HepG2 (cell line): Measurements from ENCODE around the gene LAPTM4A. TPM values are rescaled to one million over a fixed set of nuclear protein-coding genes. Genes with fewer than 3 reads are reported as not detected.

ENCODE experiments used
- ATAC-seq: fragments of 200-7000 bp; cut with Tn5 transposase; 3 replicates; pipeline ENCODE4 v1.9.1; 2020; ENCODE audit warnings: mild to moderate bottlenecking, moderate library complexity
- BruUV-seq: library from RNA; stranded (reverse); fragments of 400-500 nt; replicated peaks from 2 replicates; lab custom pipeline; 2021; lab: Mats Ljungman, UMichigan
- CTCF ChIA-PET: fragments of 300-600 bp; formaldehyde crosslinking; extraction: SDS; loops from one replicate; lab custom pipeline; 2021; ENCODE audit warnings: low total read pairs, inconsistent platforms, low intra/inter-chr PET ratio; lab: Yijun Ruan, JAX
- POLR2A ChIA-PET: fragments of 350-600 bp; sonication (Branson Sonifier 250); formaldehyde crosslinking; loops from one replicate; lab custom pipeline; 2020; ENCODE audit warnings: antibody characterized with exemption, inconsistent platforms; lab: Yijun Ruan, JAX
- DNase-seq: peaks from one replicate; pipeline ENCODE4 v3.0.0-alpha.2; 2015; ENCODE audit warnings: low spot score
- FAIRE-seq: peaks from 3 replicates; lab custom pipeline; 2011; peaks lifted over from hg19 to GRCh38; lab: Jason Lieb, UNC
- H2AFZ ChIP-seq: one replicate; pipeline ENCODE4 v1.6.1; 2011; ENCODE audit warnings: low read length, inconsistent platforms
- H3K27ac ChIP-seq: fragments of 300-600 bp; 3 replicates; pipeline ENCODE4 v1.8.0; 2011; ENCODE audit warnings: mixed run types, mild to moderate bottlenecking, mixed read lengths, low read length, inconsistent platforms; ENCODE audit not compliant: insufficient read depth; ENCODE audit errors: extremely low read length
- H3K27me3 ChIP-seq, 2 experiments: fragments of 200-600 bp in 1 of 2; 2 replicates in 1 of 2; 3 replicates in 1 of 2; pipeline versions ENCODE4 v1.6.0 to v1.8.0; 2011; ENCODE audit warnings: low read length in 2 of 2, mild to moderate bottlenecking in 2 of 2, moderate library complexity in 2 of 2, inconsistent platforms in 1 of 2; ENCODE audit not compliant: insufficient read depth in 2 of 2, control insufficient read depth in 1 of 2
- H3K36me3 ChIP-seq, 2 experiments: fragments of 200-600 bp in 1 of 2; replicated peaks in 1 of 2; 2 replicates in 1 of 2; 3 replicates in 1 of 2; pipeline versions ENCODE4 v1.5.1 to v1.8.0; 2011; ENCODE audit warnings: low read length in 2 of 2, inconsistent platforms in 1 of 2; ENCODE audit not compliant: insufficient read depth in 2 of 2, control insufficient read depth in 1 of 2
- H3K4me1 ChIP-seq: 2 replicates; pipeline ENCODE4 v1.5.1; 2012; ENCODE audit warnings: low read length, inconsistent platforms; ENCODE audit not compliant: insufficient read depth
- H3K4me2 ChIP-seq: 2 replicates; pipeline ENCODE4 v1.6.0; 2011; ENCODE audit warnings: low read depth, low read length, inconsistent platforms
- H3K4me3 ChIP-seq, 3 experiments: fragments of 200-600 bp in 1 of 3; sonication (generic), shearing (Covaris generic) in 1 of 3; replicated peaks in 1 of 3; 2 replicates each; pipeline ENCODE4 v1.5.1; 2011 to 2016; ENCODE audit warnings: low read length in 3 of 3, inconsistent platforms in 2 of 3, low read depth in 2 of 3, mild to moderate bottlenecking in 2 of 3, control low read depth in 1 of 3, mixed read lengths in 1 of 3; ENCODE audit not compliant: insufficient read depth in 1 of 3
- H3K79me2 ChIP-seq: one replicate; pipeline ENCODE4 v1.6.1; 2011; ENCODE audit warnings: low read length, inconsistent platforms; ENCODE audit not compliant: insufficient read depth
- H3K9ac ChIP-seq: 2 replicates; pipeline ENCODE4 v1.6.0; 2011; ENCODE audit warnings: mild to moderate bottlenecking, low read depth, low read length, inconsistent platforms; ENCODE audit not compliant: insufficient read depth
- H3K9me3 ChIP-seq: 2 replicates; pipeline ENCODE4 v1.5.1; 2012; ENCODE audit warnings: mild to moderate bottlenecking, low read length
- H4K20me1 ChIP-seq: 2 replicates; pipeline ENCODE4 v1.6.0; 2011; ENCODE audit warnings: inconsistent platforms, mild to moderate bottlenecking, low read length, moderate library complexity; ENCODE audit not compliant: insufficient read depth
- AGO2 ChIP-seq: fragments of 200-400 bp; formaldehyde crosslinking; optimal IDR thresholded peaks from 2 replicates; pipeline ENCODE3; 2017; ENCODE audit warnings: mild to moderate bottlenecking, low read depth, low read length, moderate library complexity
- AKNA ChIP-seq: sonication (generic); formaldehyde crosslinking; IDR thresholded peaks from 2 replicates; pipeline ENCODE4 v1.4.0; 2020; ENCODE audit warnings: missing genetic modification reagents, borderline replicate concordance
- CREB1 ChIP-seq, 2 experiments: fragments of 450-650 bp in 1 of 2; IDR thresholded peaks; 2 replicates each; pipeline ENCODE4 v1.6.1; 2016 to 2017; ENCODE audit warnings: control low read depth in 1 of 2, mild to moderate bottlenecking in 1 of 2, missing compliant biosample characterization in 1 of 2, missing genetic modification characterization in 1 of 2
- MXI1 ChIP-seq: IDR thresholded peaks from 3 replicates; pipeline ENCODE4 v1.6.1; 2012; ENCODE audit warnings: low read depth, low read length, inconsistent platforms, borderline replicate concordance
- NRL ChIP-seq: sonication (generic); formaldehyde crosslinking; IDR thresholded peaks from 2 replicates; pipeline ENCODE4 v1.5.0; 2020; ENCODE audit warnings: missing genetic modification reagents, mild to moderate bottlenecking, moderate library complexity, borderline replicate concordance
- REXO4 ChIP-seq: sonication (generic); formaldehyde crosslinking; IDR thresholded peaks from 2 replicates; pipeline ENCODE4 v1.8.0; 2022; ENCODE audit warnings: missing genetic modification reagents, mild to moderate bottlenecking, borderline replicate concordance
- SNRNP70 ChIP-seq: fragments of 200-400 bp; formaldehyde crosslinking; IDR thresholded peaks from 2 replicates; pipeline ENCODE4 v1.6.1; 2017; ENCODE audit warnings: mild to moderate bottlenecking, low read depth, low read length, moderate library complexity
- TBX3 ChIP-seq: fragments of 450-650 bp; IDR thresholded peaks from 2 replicates; pipeline ENCODE4 v1.6.1; 2017; ENCODE audit warnings: antibody characterized with exemption, mild to moderate bottlenecking, inconsistent platforms, borderline replicate concordance
- ZBTB3 ChIP-seq: sonication (generic); formaldehyde crosslinking; IDR thresholded peaks from 2 replicates; pipeline ENCODE4 v1.4.0; 2020; ENCODE audit warnings: low read depth, mild to moderate bottlenecking, moderate library complexity, missing genetic modification reagents, borderline replicate concordance
- ZNF205 ChIP-seq: IDR thresholded peaks from 2 replicates; pipeline ENCODE4 v1.6.1; 2018; ENCODE audit warnings: missing biosample characterization, missing genetic modification reagents
- ZNF549 ChIP-seq: sonication (generic); formaldehyde crosslinking; IDR thresholded peaks from 2 replicates; pipeline ENCODE4 v1.5.0; 2020; ENCODE audit warnings: missing genetic modification reagents
- ZNF75D ChIP-seq: sonication (generic); formaldehyde crosslinking; IDR thresholded peaks from 2 replicates; pipeline ENCODE4 v1.8.1; 2023; ENCODE audit warnings: missing genetic modification reagents, mild to moderate bottlenecking, borderline replicate concordance
- WGBS: methylation state at CpG from one replicate; pipeline ENCODE4 v1.1.6; 2017; ENCODE audit warnings: low lambda C conversion rate; 5-methylcytosine and 5-hydroxymethylcytosine counted together
- in situ Hi-C: cut with HindIII; loops from 2 replicates; pipeline ENCODE4 v1.10.0; 2017; ENCODE audit warnings: low pct_unique_long_range_greater_than_20kb; ENCODE audit not compliant: extremely low pct_ligation_motif_present
- intact Hi-C: fragments of 100-400 bp; cut with micrococcal nuclease; formaldehyde crosslinking; loops from one replicate; pipeline ENCODE4 v1.10.0; 2022; ENCODE audit not compliant: unreplicated experiment
- polyA plus RNA-seq, 8 experiments: library from polyadenylated mRNA; depleted of rRNA in 3 of 8; stranded (reverse) in 7 of 8; unstranded in 1 of 8; fragments of >200 nt; fragmentation: Illumina TruSeq in 4 of 8; extraction: Trizol in 4 of 8; gene quantifications; 2 replicates each; pipeline versions ENCODE4 v1.2.1 to v1.2.3, GENCODE V29; 2011 to 2016; ENCODE audit warnings: low read depth in 4 of 8, missing spikeins in 1 of 8, mixed read lengths in 1 of 8; ENCODE audit not compliant: insufficient read depth in 1 of 8
- total RNA-seq, 5 experiments: library from RNA; depleted of rRNA; stranded (reverse); fragments of >200 nt; fragmentation: Illumina TruSeq; extraction: Trizol; gene quantifications; 2 replicates each; pipeline ENCODE4 v1.2.3, GENCODE V29; 2016; ENCODE audit warnings: low read depth in 1 of 5

The LAPTM4A gene
- total and polyA plus RNA-seq, 2 of the 13 experiments (the other 11 are each of a cell fraction or from before 2014, with no cell fraction given): 116 to 558 TPM

DNA sequence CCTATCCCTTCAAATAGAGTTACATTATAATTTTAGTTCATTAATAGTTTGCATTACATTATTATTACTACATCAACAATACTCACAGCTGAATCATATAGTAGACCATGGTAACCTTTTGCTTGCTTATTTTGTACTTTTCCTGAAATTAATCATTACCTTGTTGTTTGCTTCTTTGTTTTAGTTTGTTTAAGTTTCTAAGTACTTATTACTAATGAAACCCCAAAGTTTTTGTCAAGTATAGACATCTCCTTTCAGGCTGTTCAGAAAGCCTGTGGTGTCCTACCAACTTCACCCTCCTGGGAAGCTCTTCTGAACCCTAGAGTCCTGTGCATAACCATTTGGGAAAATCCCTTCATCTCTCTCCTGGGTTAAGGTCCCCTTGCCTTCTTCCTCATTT lies 43.5 kb upstream of the LAPTM4A start:
- peak overlapping the region; percentile 2; the same call in 1 of the 2 replicates for H3K4me2 ChIP-seq
- FAIRE-seq: no peak
- H3K79me2 ChIP-seq: no peaks in the 10 kb centered on the region
- peaks cover 72% of the 10 kb centered on the region for H3K4me1 ChIP-seq
- POLR2A ChIA-PET: interaction anchor here (1.3 to 2.0 kb wide), 5 partner anchors 29 to 140 kb away, joined by 3 to 18 read pairs (median 9); partner anchors contain the start of genes LAPTM4A and MATN3
- no peaks in the 10 kb centered on the region for H3K9me3 ChIP-seq
- no peak for DNase-seq
- no peaks in the 10 kb centered on the region; a peak in 1 of 5 replicates for H3K27me3 ChIP-seq
- no peaks in the 10 kb centered on the region for H4K20me1 ChIP-seq
- H3K27ac ChIP-seq: no peak overlapping the region
- no peak overlapping the region for H3K4me3 ChIP-seq
- TF ChIP-seq CREB1 (IDR thresholded peaks at IDR 0.05) (no peak), CREB1 (CRISPR knock-in tag; IDR thresholded peaks at IDR 0.05) (no peak), ZNF205 (CRISPR knock-in tag) (no peak), SNRNP70 (no peak), TBX3 (no peak)
- no TSS peak for BruUV-seq
- ATAC-seq: no peak
- in situ Hi-C loops (loop anchor here (5.0 kb wide), 3 partner anchors 43 to 133 kb away; partner anchors contain the start of genes LAPTM4A and MATN3), intact Hi-C loops (no loop called here)
- no peak overlapping the region for H2AFZ ChIP-seq
- no peaks in the 10 kb centered on the region for H3K36me3 ChIP-seq
- H3K9ac ChIP-seq: no peak overlapping the region
- CTCF ChIA-PET: interaction anchor here (1.5 to 5.4 kb wide), 3 partner anchors 43 to 139 kb away, joined by 4 to 49 read pairs (median 46); partner anchors contain the start of gene LAPTM4A

- H3K36me3 ChIP-seq: no peaks in the 10 kb centered on the region
- ChIA-PET POLR2A (interaction anchor here (1.1 to 2.0 kb wide), 8 partner anchors 15 to 139 kb away, joined by 4 to 18 read pairs (median 8); partner anchors contain the start of genes LAPTM4A and MATN3), CTCF (interaction anchor here (1.1 to 5.4 kb wide), 4 partner anchors 22 to 138 kb away, joined by 3 to 49 read pairs (median 25); partner anchors contain the start of gene LAPTM4A)
- H3K27me3 ChIP-seq: no peaks in the 10 kb centered on the region; a peak in 1 of 5 replicates
- H3K4me2 ChIP-seq: peak overlapping the region; percentile 91
- H3K9ac ChIP-seq: peak overlapping the region; percentile 66
- peaks cover 75% of the 10 kb centered on the region for H3K4me1 ChIP-seq
- peak overlapping the region; percentile 4 to 62 (median 31) for H3K4me3 ChIP-seq
- no TSS peak for BruUV-seq
- peak overlapping the region; percentile 13 for H3K27ac ChIP-seq
- no peaks in the 10 kb centered on the region for H4K20me1 ChIP-seq
- ATAC-seq (peak; percentile 13; the same call in 2 of the 3 replicates), DNase-seq (no peak), FAIRE-seq (no peak)
- H3K9me3 ChIP-seq: no peaks in the 10 kb centered on the region
- intact Hi-C loops: no loop called here
- H3K79me2 ChIP-seq: no peaks in the 10 kb centered on the region
- in situ Hi-C loops: loop anchor here (5.0 kb wide), 3 partner anchors 42 to 132 kb away; partner anchors contain the start of genes LAPTM4A and MATN3
- WGBS: 21% methylated on average over 5 of the region's 5 CpGs
- H2AFZ ChIP-seq: peak overlapping the region; percentile 96
- TF ChIP-seq ZNF549 (CRISPR knock-in tag) (no peak), AGO2 (no peak), ZBTB3 (CRISPR knock-in tag) (no peak), MXI1 (no peak), ZNF75D (no peak), NRL (CRISPR knock-in tag) (no peak), AKNA (CRISPR knock-in tag) (no peak), REXO4 (CRISPR knock-in tag) (no peak)
Measured at GRCh38 chr2:20094142-20094755, 42.8 kb upstream of the LAPTM4A start.
